Small intestine (tissue), 7 donors: ENCODE data around the gene MTFR2. TPM values are rescaled to one million over a fixed set of nuclear protein-coding genes. Genes with fewer than 3 reads are reported as not detected.

Experiments
- DNase-seq, 2 donors: peaks; one replicate each; pipeline versions ENCODE4 v3.0.0 to v3.0.0-alpha.2; 2013
- FAIRE-seq: peaks from 2 replicates; lab custom pipeline; 2012; peaks lifted over from hg19 to GRCh38; lab: Jason Lieb, UNC
- H3K27ac ChIP-seq, 3 donors: one replicate each; pipeline ENCODE4 v1.5.1; 2013; ENCODE audit warnings: low read length in 2 of 3, mild to moderate bottlenecking in 2 of 3, control low read depth in 1 of 3, inconsistent platforms in 1 of 3, low read depth in 1 of 3, moderate library complexity in 1 of 3
- H3K27me3 ChIP-seq, 3 donors: one replicate each; pipeline ENCODE4 v1.6.1; 2013; ENCODE audit warnings: low read length in 3 of 3, inconsistent platforms in 1 of 3; ENCODE audit not compliant: control insufficient read depth in 3 of 3, insufficient read depth in 3 of 3
- H3K36me3 ChIP-seq, 3 donors: one replicate each; pipeline ENCODE4 v1.6.1; 2013; ENCODE audit warnings: low read length in 3 of 3, inconsistent platforms in 1 of 3, low read depth in 1 of 3, mild to moderate bottlenecking in 1 of 3, moderate library complexity in 1 of 3; ENCODE audit not compliant: control insufficient read depth in 3 of 3, insufficient read depth in 2 of 3
- H3K4me1 ChIP-seq, 3 donors: one replicate each; pipeline ENCODE4 v1.6.1; 2013; ENCODE audit warnings: low read length in 2 of 3, inconsistent platforms in 1 of 3, low read depth in 1 of 3, mild to moderate bottlenecking in 1 of 3, moderate library complexity in 1 of 3; ENCODE audit not compliant: control insufficient read depth in 3 of 3, insufficient read depth in 2 of 3
- H3K4me3 ChIP-seq, 3 donors: one replicate each; pipeline ENCODE4 v1.5.1; 2013; ENCODE audit warnings: low read length in 3 of 3, control low read depth in 1 of 3, inconsistent platforms in 1 of 3, low read depth in 1 of 3, mild to moderate bottlenecking in 1 of 3, moderate library complexity in 1 of 3
- H3K9me3 ChIP-seq, 2 donors: one replicate each; pipeline ENCODE4 v1.6.1; 2013; ENCODE audit warnings: low read depth in 1 of 2, low read length in 1 of 2; ENCODE audit not compliant: control insufficient read depth in 2 of 2, insufficient read depth in 1 of 2
- WGBS, 3 donors: extraction: QIAGEN DNeasy Blood & Tissue Kit; methylation state at CpG; one replicate each; pipeline ENCODE4 v1.1.7; 2013; 5-methylcytosine and 5-hydroxymethylcytosine counted together
- polyA plus RNA-seq, 4 donors: library from polyadenylated mRNA; stranded (reverse) in 3 of 4; unstranded in 1 of 4; fragments of 200-250 nt in 3 of 4; fragments of 120-200 nt in 1 of 4; gene quantifications; one replicate each; pipeline versions ENCODE4 v1.2.1 to v1.2.3, GENCODE V29; 2013
- donor health status: healthy with polysubstance abuse.
- donor health status: control.
- donor health status: control.
- donor health status: Bipolar disorder and iron deficiency.
- donor health status: healthy.

MTFR2 gene
- polyA plus RNA-seq, 4 donors = 0.54 to 6.5 (median 1.8) TPM

DNA sequence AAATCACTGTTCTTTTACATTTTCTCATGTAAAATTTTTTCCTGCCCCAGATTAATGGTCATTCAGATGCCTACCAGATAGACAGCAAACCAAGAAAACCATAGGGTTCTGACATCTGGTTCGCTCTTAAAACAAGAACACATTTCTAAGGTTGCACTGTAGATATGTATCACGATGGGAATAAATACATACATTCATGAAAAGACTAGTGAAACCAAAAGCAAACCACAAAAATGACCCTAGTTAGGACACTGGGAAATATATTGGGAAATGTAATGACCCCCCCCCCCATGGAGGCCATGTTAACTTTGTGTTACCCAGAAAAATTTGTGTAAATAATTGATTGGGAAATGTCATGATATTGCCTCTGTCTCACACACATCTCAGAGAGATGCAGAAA lies 37.5 kb downstream of the MTFR2 start:
- no peak for FAIRE-seq
- Histone ChIP-seq H3K27ac (no peak overlapping the region), H3K9me3 (no peaks in the 10 kb centered on the region), H3K4me3 (no peak overlapping the region), H3K36me3 (no peaks in the 10 kb centered on the region), H3K4me1 (no peaks in the 10 kb centered on the region), H3K27me3 (no peaks in the 10 kb centered on the region)
- no peak for DNase-seq
- 88 to 98% (median 90%) methylated on average over 2 of the region's 2 CpGs for WGBS, 3 donors

DNA sequence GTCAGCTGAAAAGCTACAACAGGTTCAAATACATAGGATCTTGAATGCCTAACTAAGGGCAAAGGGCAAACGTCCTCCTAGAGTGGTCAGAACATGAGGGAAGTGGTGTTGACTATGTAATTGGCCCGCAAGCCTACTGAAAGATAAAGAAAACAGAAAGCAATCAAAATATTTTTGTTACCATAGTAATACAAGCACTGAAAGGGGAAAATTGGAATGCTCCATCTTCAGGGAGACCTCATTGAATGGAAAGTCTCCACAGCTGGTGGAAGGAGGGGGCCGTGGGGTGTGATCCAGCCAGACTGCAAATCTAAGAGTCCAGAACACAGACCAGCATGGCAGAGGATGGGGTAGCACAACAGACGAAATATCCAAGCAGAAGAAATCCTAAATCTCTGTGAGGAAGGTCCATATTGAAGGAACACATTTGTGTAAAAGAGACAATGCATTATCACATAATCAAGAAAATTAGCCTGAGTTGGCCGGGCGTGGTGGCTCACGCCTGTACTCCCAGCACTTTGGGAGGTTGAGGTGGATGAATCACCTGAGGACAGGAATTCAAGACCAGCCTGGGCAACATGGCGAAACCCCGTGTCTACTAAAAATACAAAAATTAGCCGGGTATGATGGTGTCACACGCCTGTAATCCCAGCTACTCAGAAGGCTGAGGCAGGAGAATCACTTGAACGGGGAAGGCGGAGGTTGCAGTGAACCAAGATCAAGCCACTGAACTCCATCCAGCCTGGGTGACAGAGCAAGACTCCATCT lies 39.5 kb downstream of the MTFR2 start:
- Histone ChIP-seq H3K4me1 (no peaks in the 10 kb centered on the region), H3K9me3 (no peaks in the 10 kb centered on the region), H3K27me3 (no peaks in the 10 kb centered on the region), H3K4me3 (no peak overlapping the region), H3K27ac (no peak overlapping the region), H3K36me3 (no peaks in the 10 kb centered on the region)
- DNase-seq (no peak), FAIRE-seq (no peak)
- WGBS, 3 donors = 80 to 83% (median 81%) methylated on average over 13 of the region's 13 CpGs

DNA sequence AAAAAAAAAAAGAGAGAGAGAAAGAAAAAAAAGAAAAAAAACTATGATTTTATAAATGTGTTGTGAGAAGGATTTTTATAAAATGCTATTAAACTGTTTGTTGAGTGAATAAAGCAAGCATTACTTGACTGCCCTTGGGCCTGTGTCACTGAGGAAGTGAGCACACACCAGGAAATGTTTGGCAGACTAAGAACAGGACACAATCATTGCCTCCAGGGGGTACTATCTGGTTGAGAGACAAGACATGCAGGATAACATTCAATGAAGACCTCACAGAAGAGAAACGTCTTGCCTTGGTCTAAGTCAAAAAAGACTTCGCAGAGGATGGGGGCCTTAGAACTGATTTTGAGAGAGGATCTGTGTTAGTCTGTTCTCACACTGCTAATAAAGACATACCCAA lies 40.6 kb downstream of the MTFR2 start:
- 92 to 96% (median 92%) methylated on average over 2 of the region's 2 CpGs for WGBS, 3 donors
- H3K9me3 ChIP-seq = no peaks in the 10 kb centered on the region
- FAIRE-seq (no peak), DNase-seq (no peak)
- H3K27me3 ChIP-seq = peaks cover 0 to 5% (median 0%) of the 10 kb centered on the region in 3 donors
- H3K36me3 ChIP-seq = no peaks in the 10 kb centered on the region
- H3K4me3 ChIP-seq = no peak overlapping the region
- H3K4me1 ChIP-seq = no peaks in the 10 kb centered on the region
- H3K27ac ChIP-seq = no peak overlapping the region

DNA sequence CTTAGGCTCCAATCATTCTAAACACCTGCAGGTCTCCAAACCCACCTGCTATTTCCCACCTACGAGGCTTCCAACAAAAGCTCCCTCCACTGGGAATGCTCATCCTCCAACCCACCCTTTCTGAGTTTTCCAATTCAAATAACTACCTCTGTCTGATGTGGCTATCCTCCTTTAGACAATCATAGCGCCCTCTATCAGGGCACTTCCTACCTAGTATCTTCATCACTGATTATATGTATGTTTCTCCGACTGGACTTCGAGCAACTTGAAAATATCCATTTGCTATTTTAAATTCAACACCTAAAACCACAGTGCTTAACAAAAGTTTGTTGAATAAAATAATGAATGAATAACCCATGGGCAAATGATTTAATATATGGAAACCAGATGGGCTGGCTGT lies 41.3 kb downstream of the MTFR2 start:
- Histone ChIP-seq H3K27ac (no peak overlapping the region), H3K4me1 (no peaks in the 10 kb centered on the region), H3K9me3 (no peaks in the 10 kb centered on the region), H3K4me3 (no peak overlapping the region), H3K36me3 (no peaks in the 10 kb centered on the region), H3K27me3 (peaks cover 0 to 5% (median 0%) of the 10 kb centered on the region in 3 donors)
- DNase-seq (no peak), FAIRE-seq (no peak)
- WGBS, 3 donors = 92 to 94% (median 93%) methylated on average over 4 of the region's 4 CpGs

DNA sequence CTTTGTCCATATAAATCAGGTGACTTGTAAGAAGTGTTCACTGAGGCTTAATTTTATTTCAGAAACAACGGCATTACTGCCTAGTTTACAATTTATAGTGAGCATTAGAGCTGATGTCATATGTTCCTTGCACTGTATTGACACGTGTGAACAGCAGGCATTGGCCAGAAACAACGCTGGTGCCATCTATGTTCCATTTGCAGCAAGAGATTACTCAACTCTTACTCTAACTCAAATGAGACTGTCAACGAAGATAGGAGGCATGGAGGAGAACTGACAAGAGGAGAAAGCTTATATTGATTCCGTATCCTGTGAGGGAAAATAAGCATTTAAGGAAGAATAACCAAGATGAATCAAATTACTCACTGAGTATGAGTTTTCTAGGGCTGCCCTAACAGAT lies 48.4 kb downstream of the MTFR2 start:
- 61 to 67% (median 66%) methylated on average over 5 of the region's 5 CpGs for WGBS, 3 donors
- no peak for DNase-seq
- Histone ChIP-seq H3K9me3 (no peaks in the 10 kb centered on the region), H3K4me1 (no peaks in the 10 kb centered on the region), H3K4me3 (no peak overlapping the region), H3K27me3 (peaks cover 0 to 5% (median 0%) of the 10 kb centered on the region in 3 donors), H3K27ac (no peak overlapping the region), H3K36me3 (no peaks in the 10 kb centered on the region)
- FAIRE-seq = no peak

DNA sequence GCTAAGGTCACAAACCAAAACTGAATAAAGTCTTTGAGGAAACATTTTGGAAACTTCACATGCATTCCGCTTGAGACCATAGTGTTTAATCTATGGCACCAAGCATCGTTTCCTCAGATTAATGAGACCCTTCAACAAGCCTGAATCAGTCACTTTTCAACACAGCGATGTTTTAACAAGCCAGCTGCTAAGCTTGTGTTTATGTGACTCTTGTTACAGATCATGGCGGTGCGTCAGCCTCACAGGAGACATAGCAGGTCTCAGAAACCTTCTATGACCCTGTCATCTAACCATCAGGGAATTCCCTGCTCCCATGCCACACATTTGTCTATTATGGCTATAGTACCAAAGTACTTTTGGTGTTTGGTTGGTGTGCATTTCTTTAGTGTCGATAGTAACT lies 57.2 kb downstream of the MTFR2 start:
- Histone ChIP-seq H3K4me1 (peaks cover 0 to 4% (median 0%) of the 10 kb centered on the region in 3 donors), H3K4me3 (no peak overlapping the region), H3K9me3 (no peaks in the 10 kb centered on the region), H3K27ac (no peak overlapping the region), H3K27me3 (no peaks in the 10 kb centered on the region), H3K36me3 (peaks cover 0 to 3% (median 0%) of the 10 kb centered on the region in 3 donors)
- 76 to 95% (median 87%) methylated on average over 6 of the region's 6 CpGs for WGBS, 3 donors
- DNase-seq = no peak
- no peak for FAIRE-seq

DNA sequence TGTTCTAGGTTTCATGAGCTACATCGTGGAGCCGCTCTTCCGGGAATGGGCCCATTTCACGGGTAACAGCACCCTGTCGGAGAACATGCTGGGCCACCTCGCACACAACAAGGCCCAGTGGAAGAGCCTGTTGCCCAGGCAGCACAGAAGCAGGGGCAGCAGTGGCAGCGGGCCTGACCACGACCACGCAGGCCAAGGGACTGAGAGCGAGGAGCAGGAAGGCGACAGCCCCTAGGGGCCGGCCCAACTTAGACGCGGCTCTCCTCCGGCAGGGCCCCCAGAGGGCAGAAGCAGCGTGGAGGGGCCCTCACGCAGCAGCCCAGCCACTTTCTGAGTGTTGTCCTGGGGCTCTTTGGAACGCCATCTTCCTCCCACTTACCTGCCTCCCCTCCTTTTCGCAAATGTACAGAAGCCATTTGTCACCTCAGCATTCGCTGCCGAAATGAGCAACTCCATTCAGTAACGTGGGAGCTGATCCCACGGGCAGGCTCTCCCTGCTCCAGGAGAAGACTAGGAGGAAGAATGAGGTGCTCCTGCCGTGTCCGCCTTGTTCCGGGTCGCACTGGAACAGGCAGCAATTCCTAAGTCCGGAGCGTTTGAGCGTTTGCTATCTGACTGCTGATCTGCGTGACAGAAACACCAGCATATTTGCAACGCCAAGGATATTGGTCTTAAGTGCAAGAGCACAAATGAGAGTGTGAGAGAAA lies 58.4 kb downstream of the MTFR2 start:
- H3K4me3 ChIP-seq = no peak overlapping the region
- DNase-seq (no peak), FAIRE-seq (no peak)
- H3K9me3 ChIP-seq = no peaks in the 10 kb centered on the region
- 92 to 94% (median 94%) methylated on average over 32 of the region's 32 CpGs for WGBS, 3 donors
- no peaks in the 10 kb centered on the region for H3K27me3 ChIP-seq
- peaks cover 0 to 4% (median 0%) of the 10 kb centered on the region in 3 donors for H3K4me1 ChIP-seq
- H3K27ac ChIP-seq = no peak overlapping the region
- peaks cover 0 to 3% (median 0%) of the 10 kb centered on the region in 3 donors for H3K36me3 ChIP-seq

DNA sequence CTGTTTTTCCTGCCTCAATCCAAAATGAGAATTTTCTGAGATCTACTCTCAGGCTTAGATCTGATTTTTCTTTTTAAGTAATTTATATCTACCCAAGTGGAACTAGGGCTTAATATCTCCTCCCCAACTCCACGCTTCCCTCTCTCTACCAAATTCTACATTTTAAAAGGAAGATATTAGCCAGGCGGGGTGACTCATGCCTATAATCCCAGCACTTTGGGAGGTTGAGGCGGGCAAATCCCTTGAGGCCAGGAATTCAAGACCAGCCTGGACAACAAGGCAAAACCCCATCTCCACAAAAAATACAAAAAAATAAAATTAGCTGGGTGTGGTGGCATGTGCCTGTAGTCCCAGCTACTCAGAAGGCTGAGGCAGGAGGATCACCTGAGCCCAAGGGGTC lies 61.0 kb downstream of the MTFR2 start:
- peaks cover 0 to 3% (median 0%) of the 10 kb centered on the region in 3 donors for H3K36me3 ChIP-seq
- no peak overlapping the region for H3K27ac ChIP-seq
- H3K4me1 ChIP-seq = peaks cover 0 to 4% (median 0%) of the 10 kb centered on the region in 3 donors
- H3K9me3 ChIP-seq = no peaks in the 10 kb centered on the region
- H3K27me3 ChIP-seq = no peaks in the 10 kb centered on the region
- peak overlapping the region in 1 of 3 donors; percentile 4 for H3K4me3 ChIP-seq
- no peak for FAIRE-seq
- WGBS, 3 donors = 93 to 96% (median 95%) methylated on average over 3 of the region's 3 CpGs
- DNase-seq = no peak
